Measurements from ENCODE around the gene TMEM267. TPM values are rescaled to one million over a fixed set of nuclear protein-coding genes. Genes with fewer than 3 reads are reported as not detected.

The TMEM267 gene
- total and polyA plus RNA-seq, 2 of the 8 experiments (the other 6 are each of a cell fraction or from before 2014, with no cell fraction given): 4.8 to 6.2 TPM

DNA sequence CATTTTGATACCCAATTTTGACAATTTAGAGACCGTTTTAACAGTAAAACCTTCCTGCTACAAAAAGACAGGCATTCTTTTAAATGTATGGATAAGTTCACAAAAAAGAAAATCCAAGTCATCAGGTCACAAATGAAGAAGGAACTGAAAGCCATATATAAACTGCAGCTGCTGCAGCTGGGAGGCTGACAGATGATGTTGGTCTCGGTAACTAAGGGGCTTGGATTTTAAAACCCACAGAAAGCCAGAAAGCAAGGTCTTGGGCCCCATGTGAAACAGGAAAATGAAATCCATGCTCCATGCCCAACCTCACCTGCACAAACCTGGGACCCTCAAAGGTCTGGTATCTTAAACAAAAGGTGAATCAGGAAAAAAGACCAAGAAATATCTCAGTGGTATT lies 47.0 kb upstream of the TMEM267 start:
- Histone ChIP-seq H3K4me1 (replicated peaks in 1 of 4; ENCODE audit: control insufficient read depth in 3 of 4, insufficient read depth in 4 of 4, low read length in 3 of 4) (no peaks in the 10 kb centered on the region), H2BK5ac (ENCODE audit: low read depth, low read length) (no peak overlapping the region), H2BK20ac (ENCODE audit: low read length) (no peak overlapping the region), H3K79me2 (ENCODE audit: control insufficient read depth in 1 of 2, insufficient read depth in 2 of 2, low read length in 2 of 2) (no peaks in the 10 kb centered on the region), H3K4ac (replicated peaks; ENCODE audit: insufficient read length, low read depth, low read length) (no peak overlapping the region), H3K4me2 (ENCODE audit: insufficient read depth in 1 of 2, low read depth in 2 of 2, low read length in 2 of 2) (no peak overlapping the region), H3K9ac (replicated peaks in 1 of 4; ENCODE audit: extremely low read depth in 1 of 4, low read depth in 3 of 4, low read length in 3 of 4) (no peak overlapping the region), H4K5ac (ENCODE audit: insufficient read length, low read depth, low read length) (no peak overlapping the region), H2BK15ac (ENCODE audit: low read length) (no peak overlapping the region), H3K79me1 (ENCODE audit: low read depth, low read length) (no peaks in the 10 kb centered on the region), H3K36me3 (ENCODE audit: control insufficient read depth in 2 of 4, insufficient read depth in 4 of 4, low read length in 3 of 4) (peaks cover 7 to 86% (median 48%) of the 10 kb centered on the region in 4 experiments), H2AFZ (ENCODE audit: low read length) (no peak overlapping the region), H2BK12ac (ENCODE audit: low read depth, low read length) (no peak overlapping the region), H3K27ac (ENCODE audit: low read depth, low read length) (no peak overlapping the region), H4K91ac (replicated peaks; ENCODE audit: insufficient read length, low read length) (no peak overlapping the region), H3K23me2 (ENCODE audit: low read depth, low read length) (no peaks in the 10 kb centered on the region), H4K8ac (ENCODE audit: extremely low read depth, insufficient read depth, low read length) (no peak overlapping the region), H3K14ac (ENCODE audit: insufficient read length) (no peak overlapping the region), H3K23ac (ENCODE audit: insufficient read length) (no peak overlapping the region), H4K20me1 (replicated peaks in 1 of 2; ENCODE audit: control insufficient read depth in 1 of 2, insufficient read depth in 2 of 2, low read length in 2 of 2) (no peaks in the 10 kb centered on the region), H3K56ac (replicated peaks; ENCODE audit: insufficient read length, low read depth, low read length) (no peak overlapping the region), H3K4me3 (ENCODE audit: extremely low read depth in 1 of 4, insufficient read depth in 2 of 4, low read depth in 3 of 4, low read length in 4 of 4) (no peak overlapping the region), H3K9me3 (ENCODE audit: insufficient read depth in 2 of 2, low read depth in 1 of 2, low read length in 1 of 2) (no peaks in the 10 kb centered on the region), H2AK5ac (ENCODE audit: low read depth, low read length) (no peak overlapping the region), H2BK120ac (replicated peaks; ENCODE audit: low read depth, low read length) (no peak overlapping the region), H3K27me3 (replicated peaks in 1 of 4; ENCODE audit: control insufficient read depth in 3 of 4, extremely low read depth in 1 of 4, insufficient read depth in 3 of 4, low read length in 3 of 4) (no peaks in the 10 kb centered on the region), H3K18ac (ENCODE audit: extremely low read depth, low read length) (no peak overlapping the region)
- DNase-seq (ENCODE audit: low read depth in 1 of 2, low spot score in 2 of 2): no peak
- POLR2A ChIA-PET (ENCODE audit: partially characterized antibody): no interaction called here
- CTCF ChIA-PET (ENCODE audit: partially characterized antibody): interaction anchor here (2.1 kb wide), 1 partner anchor 25 kb away, joined by 4 read pairs; no protein-coding TSS in a partner anchor
- 91% methylated on average over 2 of the region's 2 CpGs; no CpG with 5 or more reads in 1 of the 2 experiments for whole genome bisulfite sequencing, 2 experiments (ENCODE audit: extremely low coverage in 1 of 2, insufficient coverage in 1 of 2, insufficient read length in 1 of 2, insufficient replicate concordance in 2 of 2, low coverage in 1 of 2, low lambda C conversion rate in 2 of 2, missing lambda C conversion rate in 1 of 2)
- FAIRE-seq: no peak
- TF ChIP-seq SP4 (IDR thresholded peaks at IDR 0.05; ENCODE audit: low read length): no peak
- TF ChIP-seq CEBPB (IDR thresholded peaks at IDR 0.05; ENCODE audit: low read depth, low read length): no peak
- TF ChIP-seq, protein P1, sequence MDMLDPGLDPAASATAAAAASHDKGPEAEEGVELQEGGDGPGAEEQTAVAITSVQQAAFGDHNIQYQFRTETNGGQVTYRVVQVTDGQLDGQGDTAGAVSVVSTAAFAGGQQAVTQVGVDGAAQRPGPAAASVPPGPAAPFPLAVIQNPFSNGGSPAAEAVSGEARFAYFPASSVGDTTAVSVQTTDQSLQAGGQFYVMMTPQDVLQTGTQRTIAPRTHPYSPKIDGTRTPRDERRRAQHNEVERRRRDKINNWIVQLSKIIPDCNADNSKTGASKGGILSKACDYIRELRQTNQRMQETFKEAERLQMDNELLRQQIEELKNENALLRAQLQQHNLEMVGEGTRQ (IDR thresholded peaks at IDR 0.05; ENCODE audit: low read length): no peak
- no peak for TF ChIP-seq TAF1 (IDR thresholded peaks at IDR 0.05; ENCODE audit: low read depth, low read length)
- TF ChIP-seq RFX5 (IDR thresholded peaks at IDR 0.05; ENCODE audit: borderline replicate concordance, low read depth, low read length): no peak
- TF ChIP-seq RAD21 (IDR thresholded peaks at IDR 0.05 in 1 of 2, conservative IDR thresholded peaks at IDR 0.05 in 1 of 2; ENCODE audit: low read depth in 2 of 2, low read length in 2 of 2): no peak
- TF ChIP-seq KDM5A (IDR thresholded peaks at IDR 0.05; ENCODE audit: low read length): no peak
- TF ChIP-seq POLR2AphosphoS5 (IDR thresholded peaks at IDR 0.05; ENCODE audit: low read depth, low read length): no peak
- TF ChIP-seq POLR2A (IDR thresholded peaks at IDR 0.05; ENCODE audit: control extremely low read depth in 1 of 2, low read depth in 2 of 2, low read length in 2 of 2): no peak
- no peak for TF ChIP-seq CHD1 (IDR thresholded peaks at IDR 0.05; ENCODE audit: low read depth, low read length)
- TF ChIP-seq CREB1 (IDR thresholded peaks at IDR 0.05): no peak
- TF ChIP-seq, protein P2, sequence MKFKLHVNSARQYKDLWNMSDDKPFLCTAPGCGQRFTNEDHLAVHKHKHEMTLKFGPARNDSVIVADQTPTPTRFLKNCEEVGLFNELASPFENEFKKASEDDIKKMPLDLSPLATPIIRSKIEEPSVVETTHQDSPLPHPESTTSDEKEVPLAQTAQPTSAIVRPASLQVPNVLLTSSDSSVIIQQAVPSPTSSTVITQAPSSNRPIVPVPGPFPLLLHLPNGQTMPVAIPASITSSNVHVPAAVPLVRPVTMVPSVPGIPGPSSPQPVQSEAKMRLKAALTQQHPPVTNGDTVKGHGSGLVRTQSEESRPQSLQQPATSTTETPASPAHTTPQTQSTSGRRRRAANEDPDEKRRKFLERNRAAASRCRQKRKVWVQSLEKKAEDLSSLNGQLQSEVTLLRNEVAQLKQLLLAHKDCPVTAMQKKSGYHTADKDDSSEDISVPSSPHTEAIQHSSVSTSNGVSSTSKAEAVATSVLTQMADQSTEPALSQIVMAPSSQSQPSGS (IDR thresholded peaks at IDR 0.05; ENCODE audit: low read length): no peak
- TF ChIP-seq BACH1 (IDR thresholded peaks at IDR 0.05; ENCODE audit: low read length): no peak

Data from H1 (cell line).